Mesendoderm (in vitro differentiated cells): ENCODE data around the gene GPATCH2. TPM values are rescaled to one million over a fixed set of nuclear protein-coding genes. Genes with fewer than 3 reads are reported as not detected.

Experiments used
- DNase-seq: peaks from one replicate; pipeline ENCODE4 v3.0.0; 2013
- H2AK5ac ChIP-seq: 2 replicates; pipeline ENCODE4 v1.6.1; 2013; ENCODE audit warnings: low read length, inconsistent platforms
- H2BK120ac ChIP-seq: 2 replicates; pipeline ENCODE4 v1.6.1; 2013; ENCODE audit warnings: low read depth, mild to moderate bottlenecking, low read length, moderate library complexity, mixed read lengths
- H2BK15ac ChIP-seq: replicated peaks from 2 replicates; pipeline ENCODE4 v1.6.1; 2013; ENCODE audit warnings: low read depth, mild to moderate bottlenecking, moderate library complexity
- H2BK5ac ChIP-seq: 2 replicates; pipeline ENCODE4 v1.6.1; 2013; ENCODE audit warnings: low read length, inconsistent platforms
- H3K18ac ChIP-seq: 2 replicates; pipeline ENCODE4 v1.6.1; 2013; ENCODE audit warnings: mild to moderate bottlenecking, low read length, mixed read lengths
- H3K23ac ChIP-seq: one replicate; pipeline ENCODE4 v1.6.1; 2013; ENCODE audit warnings: low read length
- H3K27ac ChIP-seq: 2 replicates; pipeline ENCODE4 v1.5.1; 2013; ENCODE audit warnings: low read depth, mild to moderate bottlenecking, inconsistent platforms, low read length, moderate library complexity
- H3K27me3 ChIP-seq: 2 replicates; pipeline ENCODE4 v1.6.1; 2013; ENCODE audit warnings: low read length, control low read depth, mild to moderate bottlenecking, inconsistent platforms; ENCODE audit not compliant: insufficient read depth, poor library complexity
- H3K36me3 ChIP-seq: 2 replicates; pipeline ENCODE4 v1.6.1; 2013; ENCODE audit warnings: low read length, inconsistent platforms; ENCODE audit not compliant: control insufficient read depth, insufficient read depth
- H3K4ac ChIP-seq: one replicate; pipeline ENCODE4 v1.6.1; 2013; ENCODE audit warnings: low read depth, mild to moderate bottlenecking, low read length, moderate library complexity
- H3K4me1 ChIP-seq: 2 replicates; pipeline ENCODE4 v1.6.1; 2013; ENCODE audit warnings: low read depth, low read length, inconsistent platforms; ENCODE audit not compliant: control insufficient read depth
- H3K4me2 ChIP-seq: 2 replicates; pipeline ENCODE4 v1.6.1; 2013; ENCODE audit warnings: low read length
- H3K4me3 ChIP-seq: 2 replicates; pipeline ENCODE4 v1.5.1; 2013; ENCODE audit warnings: mild to moderate bottlenecking, low read length
- H3K56ac ChIP-seq: one replicate; pipeline ENCODE4 v1.6.1; 2013; ENCODE audit warnings: low read length
- H3K79me1 ChIP-seq: 2 replicates; pipeline ENCODE4 v1.6.1; 2013; ENCODE audit warnings: low read length, inconsistent platforms
- H3K79me2 ChIP-seq: 2 replicates; pipeline ENCODE4 v1.6.1; 2013; ENCODE audit warnings: mild to moderate bottlenecking, low read length; ENCODE audit not compliant: control insufficient read depth, insufficient read depth
- H3K9ac ChIP-seq: 2 replicates; pipeline ENCODE4 v1.6.1; 2013; ENCODE audit warnings: low read length, inconsistent platforms
- H4K5ac ChIP-seq: one replicate; pipeline ENCODE4 v1.6.1; 2013; ENCODE audit warnings: low read length
- H4K8ac ChIP-seq: one replicate; pipeline ENCODE4 v1.6.1; 2013; ENCODE audit warnings: low read depth, mild to moderate bottlenecking, control low read depth, low read length, moderate library complexity
- WGBS: extraction: QIAGEN DNeasy Blood & Tissue Kit; methylation state at CpG from one replicate; pipeline ENCODE4 v1.1.7; 2013; ENCODE audit warnings: low lambda C conversion rate, missing lambda C conversion rate; ENCODE audit not compliant: insufficient coverage; ENCODE audit errors: extremely low coverage; 5-methylcytosine and 5-hydroxymethylcytosine counted together
- polyA plus RNA-seq, 2 experiments: library from polyadenylated mRNA; stranded (reverse); fragments of 200-250 nt; gene quantifications; one replicate each; pipeline ENCODE4 v1.2.3, GENCODE V29; 2013

Gene GPATCH2
- polyA plus RNA-seq (2013, experiment 1 of 2), result 8.9 TPM
- polyA plus RNA-seq (2013, experiment 2 of 2), result 9.2 TPM

DNA sequence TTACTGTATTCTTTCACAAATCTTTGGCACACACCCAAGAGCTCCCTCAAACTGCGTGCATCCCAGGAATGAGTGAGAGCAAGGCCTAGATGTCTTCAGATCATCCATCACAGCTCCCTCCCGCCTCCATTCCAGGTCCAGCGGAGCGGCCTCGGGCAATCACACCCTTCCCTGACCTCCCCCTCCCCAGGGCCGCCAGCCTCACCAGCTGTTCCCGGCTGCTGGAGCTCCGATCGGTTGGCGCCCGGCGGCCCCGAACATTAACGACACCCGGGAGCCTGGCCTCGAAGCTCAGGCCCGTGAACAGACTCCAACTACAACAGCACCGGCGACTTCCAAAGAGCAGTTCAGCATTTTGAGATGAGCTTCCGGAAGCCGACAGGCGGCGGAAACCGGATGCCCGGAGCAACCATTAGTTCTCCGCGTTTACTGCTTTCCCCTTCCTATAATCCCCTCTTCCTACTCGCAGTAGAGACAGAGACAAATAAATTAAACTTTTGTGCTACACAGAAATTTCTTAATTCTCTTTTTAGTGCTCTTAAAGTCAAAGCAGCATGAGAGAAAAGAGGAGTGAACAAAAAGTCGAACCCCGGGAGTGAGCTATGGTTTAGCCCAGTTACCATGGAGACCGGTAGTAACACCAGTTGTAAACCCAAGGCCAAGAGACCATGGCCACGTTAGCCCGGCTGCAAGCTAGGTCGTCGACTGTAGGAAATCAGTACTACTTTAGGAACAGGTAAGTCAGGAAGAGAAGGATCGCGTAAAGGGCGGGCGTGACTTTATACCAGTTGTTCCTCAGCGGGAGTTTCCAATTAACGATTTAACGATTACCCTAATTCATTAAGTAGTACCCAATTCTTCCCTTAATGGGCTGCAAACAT lies at the start of gene GPATCH2, which contains the start of gene SPATA17:
GPATCH2 (minus strand) TSS at position 380 of the 881 bp plus-strand sequence; CDS start at position 261, 119 bp downstream.
SPATA17 (plus strand) TSS at position 634 of the 881 bp plus-strand sequence; CDS start at position 669, 35 bp downstream.
- Histone ChIP-seq H3K79me1 (no peaks in the 10 kb centered on the region), H4K5ac (no peak within 1 kb of the TSS), H2BK15ac (no peak within 1 kb of the TSS), H3K4me2 (peak within 1 kb of the TSS; percentile 42), H3K36me3 (no peaks in the 10 kb centered on the region), H2BK120ac (peak within 1 kb of the TSS; percentile 22), H2BK5ac (peak within 1 kb of the TSS; percentile 59), H3K27me3 (no peaks in the 10 kb centered on the region), H3K23ac (no peak within 1 kb of the TSS), H2AK5ac (no peak within 1 kb of the TSS), H3K18ac (peak within 1 kb of the TSS; percentile 41), H3K27ac (no peak within 1 kb of the TSS), H3K79me2 (peaks cover 14% of the 10 kb centered on the region), H3K4me1 (no peaks in the 10 kb centered on the region), H3K4me3 (peak within 1 kb of the TSS; percentile 68), H4K8ac (no peak within 1 kb of the TSS), H3K4ac (peak within 1 kb of the TSS; percentile 1), H3K9ac (peak within 1 kb of the TSS; percentile 92), H3K56ac (peak within 1 kb of the TSS; percentile 95)
- peak; percentile 96 for DNase-seq
- WGBS, result no CpG with 5 or more reads among the region's 42 CpGs

DNA sequence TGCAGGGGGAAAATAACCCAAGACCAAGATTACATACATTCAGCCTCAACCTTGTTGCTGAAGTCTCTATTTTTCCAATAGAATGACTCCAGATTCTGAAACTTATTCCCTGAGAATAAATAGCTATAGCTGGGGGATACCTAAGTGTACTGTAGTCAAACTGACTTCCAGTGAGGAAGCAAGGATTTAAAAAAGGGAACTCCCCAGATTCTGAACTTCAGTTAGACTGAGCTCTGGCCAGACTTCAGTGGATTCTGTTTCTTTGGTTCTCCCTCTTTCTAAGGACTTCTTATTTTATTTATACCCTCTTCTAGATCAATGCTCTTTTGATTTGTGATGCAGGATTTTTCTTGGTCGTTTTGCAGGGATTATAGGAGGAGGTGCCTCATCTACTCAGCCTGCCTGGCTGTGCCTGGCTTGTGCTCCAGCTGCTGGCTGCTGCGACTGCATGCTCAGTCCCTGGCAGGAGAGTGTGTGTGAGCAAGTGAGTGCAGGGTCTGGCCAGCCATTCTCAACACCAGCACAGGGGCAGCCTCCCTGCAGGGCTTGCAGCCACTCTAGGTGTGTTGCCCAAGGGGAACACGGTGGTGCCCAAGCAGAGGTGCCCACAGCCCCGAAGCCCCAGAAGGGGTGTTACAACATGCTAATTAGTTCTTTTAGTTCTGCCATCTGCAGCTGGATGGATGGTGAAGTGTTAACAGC lies 43.3 kb upstream of the GPATCH2 start:
- no CpG with 5 or more reads among the region's 4 CpGs for WGBS
- DNase-seq, result no peak

DNA sequence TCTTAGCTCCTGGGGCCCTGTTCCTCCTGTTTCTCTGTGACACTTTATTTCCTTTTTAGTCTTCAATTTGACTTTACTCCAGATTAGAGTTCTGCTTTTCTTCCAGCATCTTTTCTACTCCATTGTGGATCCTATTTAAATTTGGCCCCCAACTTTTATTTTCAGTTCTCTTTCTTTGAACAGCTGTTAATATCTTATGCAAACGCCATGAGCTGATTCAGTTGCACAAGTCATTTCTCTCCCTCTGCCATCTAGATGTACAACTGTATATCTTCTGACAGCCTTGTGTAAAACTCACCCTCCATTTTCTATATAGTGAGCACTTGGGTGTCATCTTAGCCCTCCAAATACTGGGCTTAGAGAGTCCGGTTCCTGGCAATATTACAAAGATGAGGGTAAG lies 42.5 kb upstream of the GPATCH2 start:
- H3K18ac ChIP-seq, result no peak overlapping the region
- H4K8ac ChIP-seq, result peak overlapping the region; percentile 5
- H2BK5ac ChIP-seq, result no peak overlapping the region
- no peak overlapping the region for H3K4me3 ChIP-seq
- no peak overlapping the region for H3K27ac ChIP-seq
- no peaks in the 10 kb centered on the region for H3K27me3 ChIP-seq
- no peak overlapping the region for H2AK5ac ChIP-seq
- DNase-seq, result no peak
- H3K4ac ChIP-seq, result no peak overlapping the region
- H3K36me3 ChIP-seq, result no peaks in the 10 kb centered on the region
- H3K79me1 ChIP-seq, result no peaks in the 10 kb centered on the region
- H3K4me2 ChIP-seq, result no peak overlapping the region
- H3K9ac ChIP-seq, result no peak overlapping the region
- no peak overlapping the region for H3K23ac ChIP-seq
- no peak overlapping the region for H4K5ac ChIP-seq
- no peaks in the 10 kb centered on the region for H3K4me1 ChIP-seq
- no CpG with 5 or more reads among the region's 2 CpGs for WGBS
- H3K56ac ChIP-seq, result no peak overlapping the region
- H3K79me2 ChIP-seq, result no peaks in the 10 kb centered on the region
- no peak overlapping the region for H2BK15ac ChIP-seq
- no peak overlapping the region for H2BK120ac ChIP-seq

More for the DNA sequence above, 43.3 kb upstream of the GPATCH2 start:
- H3K56ac ChIP-seq, result no peak overlapping the region
- no peaks in the 10 kb centered on the region for H3K79me1 ChIP-seq
- no peak overlapping the region for H3K27ac ChIP-seq
- no peaks in the 10 kb centered on the region for H3K4me1 ChIP-seq
- H2AK5ac ChIP-seq, result no peak overlapping the region
- no peak overlapping the region for H3K4me2 ChIP-seq
- H3K4me3 ChIP-seq, result no peak overlapping the region
- no peak overlapping the region for H4K8ac ChIP-seq
- no peak overlapping the region for H3K4ac ChIP-seq
- H3K23ac ChIP-seq, result no peak overlapping the region
- no peaks in the 10 kb centered on the region for H3K27me3 ChIP-seq
- no peak overlapping the region for H3K18ac ChIP-seq
- H3K79me2 ChIP-seq, result no peaks in the 10 kb centered on the region
- H3K36me3 ChIP-seq, result no peaks in the 10 kb centered on the region
- no peak overlapping the region for H2BK120ac ChIP-seq
- H2BK5ac ChIP-seq, result no peak overlapping the region
- no peak overlapping the region for H3K9ac ChIP-seq
- H2BK15ac ChIP-seq, result no peak overlapping the region
- H4K5ac ChIP-seq, result no peak overlapping the region

- H2BK5ac ChIP-seq, result no peak overlapping the region
- no peak overlapping the region for H3K4me2 ChIP-seq
- no peaks in the 10 kb centered on the region for H3K27me3 ChIP-seq
- no peaks in the 10 kb centered on the region for H3K4me1 ChIP-seq
- H3K4me3 ChIP-seq, result no peak overlapping the region
- no peaks in the 10 kb centered on the region for H3K79me2 ChIP-seq
- H2BK15ac ChIP-seq, result no peak overlapping the region
- no peaks in the 10 kb centered on the region for H3K79me1 ChIP-seq
- H3K9ac ChIP-seq, result no peak overlapping the region
- WGBS, result no CpG with 5 or more reads among the region's 2 CpGs
- DNase-seq, result no peak
- no peak overlapping the region for H3K4ac ChIP-seq
- no peak overlapping the region for H2AK5ac ChIP-seq
- H3K27ac ChIP-seq, result no peak overlapping the region
- H4K5ac ChIP-seq, result no peak overlapping the region
- no peak overlapping the region for H4K8ac ChIP-seq
- no peak overlapping the region for H2BK120ac ChIP-seq
- H3K56ac ChIP-seq, result no peak overlapping the region
- no peak overlapping the region for H3K18ac ChIP-seq
- H3K36me3 ChIP-seq, result no peaks in the 10 kb centered on the region
- no peak overlapping the region for H3K23ac ChIP-seq
These were observed 37.6 kb upstream of the GPATCH2 start for GRCh38 chr1:217668351-217668940.

DNA sequence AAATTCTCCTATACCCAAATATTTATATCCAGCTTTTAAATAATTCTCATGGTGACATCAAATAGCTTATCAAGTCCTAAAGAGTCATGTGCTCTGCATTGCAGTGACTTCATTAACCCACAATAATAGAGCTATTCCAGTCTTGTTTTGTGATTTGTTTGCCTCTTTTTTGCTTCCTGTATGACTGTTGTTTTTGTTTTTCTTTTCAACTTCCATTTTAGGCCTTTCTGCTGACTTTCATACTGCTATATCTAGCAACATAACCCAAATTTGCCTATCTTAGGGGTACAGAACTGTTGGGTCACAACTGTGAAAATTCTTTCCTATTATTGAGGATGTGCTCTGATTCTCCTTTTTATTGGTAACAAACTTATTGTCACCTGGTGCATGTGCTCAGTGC lies 30.5 kb upstream of the GPATCH2 start:
- Histone ChIP-seq H3K56ac (no peak overlapping the region), H4K5ac (no peak overlapping the region), H3K79me2 (no peaks in the 10 kb centered on the region), H3K4me1 (no peaks in the 10 kb centered on the region), H4K8ac (no peak overlapping the region), H3K36me3 (no peaks in the 10 kb centered on the region), H2BK5ac (no peak overlapping the region), H2AK5ac (no peak overlapping the region), H3K4me3 (no peak overlapping the region), H3K4ac (no peak overlapping the region), H2BK120ac (no peak overlapping the region), H3K27ac (no peak overlapping the region), H3K23ac (no peak overlapping the region), H3K18ac (no peak overlapping the region), H3K27me3 (no peaks in the 10 kb centered on the region), H3K4me2 (no peak overlapping the region), H3K9ac (no peak overlapping the region), H2BK15ac (no peak overlapping the region), H3K79me1 (no peaks in the 10 kb centered on the region)
- DNase-seq, result no peak
